K562 (cell line): ENCODE results near the gene FITM2. TPM values are rescaled to one million over a fixed set of nuclear protein-coding genes. Genes with fewer than 3 reads are reported as not detected.

Experiments
- ATAC-seq: fragments of 200-7000 bp; cut with Tn5 transposase; 3 replicates; pipeline ENCODE4 v1.9.1; 2020; ENCODE audit warnings: moderate library complexity
- BruUV-seq: library from RNA; stranded (reverse); fragments of 400-500 nt; replicated peaks from 2 replicates; lab custom pipeline; 2021; lab: Mats Ljungman, UMichigan
- CTCF ChIA-PET: fragments of 300-600 bp; formaldehyde crosslinking; extraction: SDS; loops from one replicate; lab custom pipeline; 2021; ENCODE audit warnings: low intra/inter-chr PET ratio; lab: Yijun Ruan, JAX
- POLR2A ChIA-PET: fragments of 300-600, 350-650 bp; sonication (Branson Sonifier 250); formaldehyde crosslinking; extraction: SDS; loops from one replicate; lab custom pipeline; 2021; ENCODE audit warnings: antibody characterized with exemption, inconsistent platforms; lab: Yijun Ruan, JAX
- DNase-seq, 4 experiments: peaks; one replicate each; pipeline versions ENCODE4 v3.0.0 to v3.0.0-alpha.2; 2011 to 2018; ENCODE audit warnings: low spot score in 3 of 4, mixed read lengths in 3 of 4; ENCODE audit errors: extremely low read depth in 1 of 4
- FAIRE-seq: peaks from 2 replicates; lab custom pipeline; 2011; peaks lifted over from hg19 to GRCh38; lab: Jason Lieb, UNC
- H2AFZ ChIP-seq: 2 replicates; pipeline ENCODE4 v1.6.0; 2011; ENCODE audit warnings: low read depth, low read length, control low read depth, inconsistent platforms
- H3K27ac ChIP-seq: fragments of 200-600 bp; 3 replicates; pipeline ENCODE4 v1.8.0; 2011; ENCODE audit warnings: low read depth, mild to moderate bottlenecking, control low read depth, inconsistent platforms, low read length, moderate library complexity, mixed read lengths; ENCODE audit errors: extremely low read depth
- H3K27me3 ChIP-seq, 2 experiments: fragments of 300-600 bp in 1 of 2; 2 replicates in 1 of 2; 3 replicates in 1 of 2; pipeline versions ENCODE4 v1.6.0 to v1.8.0; 2011; ENCODE audit warnings: inconsistent platforms in 2 of 2, low read length in 2 of 2, mild to moderate bottlenecking in 1 of 2, mixed read lengths in 1 of 2, moderate library complexity in 1 of 2; ENCODE audit not compliant: control insufficient read depth in 2 of 2, insufficient read depth in 2 of 2
- H3K36me3 ChIP-seq: fragments of 300-600 bp; 3 replicates; pipeline ENCODE4 v1.8.0; 2011; ENCODE audit warnings: mild to moderate bottlenecking, low read length, inconsistent platforms; ENCODE audit not compliant: control insufficient read depth, insufficient read depth
- H3K4me1 ChIP-seq, 2 experiments: fragments of 200-600 bp in 1 of 2; replicated peaks in 1 of 2; 2 replicates in 1 of 2; 3 replicates in 1 of 2; pipeline versions ENCODE4 v1.5.1 to v1.8.0; 2011; ENCODE audit warnings: inconsistent platforms in 2 of 2, low read length in 2 of 2, mild to moderate bottlenecking in 1 of 2, mixed read lengths in 1 of 2, moderate library complexity in 1 of 2; ENCODE audit not compliant: control insufficient read depth in 2 of 2, insufficient read depth in 2 of 2
- H3K4me2 ChIP-seq: 2 replicates; pipeline ENCODE4 v1.6.1; 2011; ENCODE audit warnings: low read length, control low read depth, inconsistent platforms, mixed read lengths; ENCODE audit not compliant: insufficient read depth
- H3K4me3 ChIP-seq: fragments of 200-600 bp; sonication (generic), shearing (Covaris generic); 2 replicates; pipeline ENCODE4 v1.5.1; 2016; ENCODE audit warnings: control low read depth, inconsistent platforms
- H3K79me2 ChIP-seq: fragments of 200-600 bp; 3 replicates; pipeline ENCODE4 v1.8.0; 2011; ENCODE audit warnings: low read length, inconsistent platforms; ENCODE audit not compliant: control insufficient read depth, insufficient read depth
- H3K9ac ChIP-seq, 2 experiments: 2 replicates each; pipeline versions ENCODE4 v1.6.0 to v1.6.1; 2011; ENCODE audit warnings: low read depth in 2 of 2, low read length in 2 of 2, control low read depth in 1 of 2, inconsistent platforms in 1 of 2, mild to moderate bottlenecking in 1 of 2, mixed read lengths in 1 of 2; ENCODE audit not compliant: insufficient read depth in 1 of 2
- H3K9me1 ChIP-seq: one replicate; pipeline ENCODE4 v1.6.0; 2011; ENCODE audit warnings: inconsistent platforms, mild to moderate bottlenecking, low read length, moderate library complexity; ENCODE audit not compliant: control insufficient read depth, insufficient read depth
- H3K9me3 ChIP-seq: replicated peaks from 2 replicates; pipeline ENCODE4 v1.5.1; 2011; ENCODE audit warnings: low read depth, low read length, inconsistent platforms; ENCODE audit not compliant: control insufficient read depth, insufficient read depth
- H4K20me1 ChIP-seq: replicated peaks from 2 replicates; pipeline ENCODE4 v1.6.1; 2011; ENCODE audit warnings: low read length, inconsistent platforms, mixed read lengths; ENCODE audit not compliant: control insufficient read depth, insufficient read depth
- CBX5 ChIP-seq: IDR thresholded peaks from 2 replicates; pipeline ENCODE4 v1.6.1; 2014; ENCODE audit warnings: low read depth, borderline replicate concordance
- EGR1 ChIP-seq: fragments of 450-650 bp; conservative IDR thresholded peaks from 2 replicates; pipeline ENCODE4 v1.6.1; 2017; ENCODE audit warnings: mild to moderate bottlenecking
- HOXB6 ChIP-seq: fragments of 250-450 bp; sonication (Bioruptor Pico); IDR thresholded peaks from 2 replicates; pipeline ENCODE4 v1.5.1; 2022; ENCODE audit warnings: mild to moderate bottlenecking, borderline replicate concordance
- SFPQ ChIP-seq: fragments of 200-400 bp; formaldehyde crosslinking; IDR thresholded peaks from 2 replicates; pipeline ENCODE4 v1.6.1; 2017; ENCODE audit warnings: mild to moderate bottlenecking, low read depth, low read length, moderate library complexity
- ZBTB1 ChIP-seq: sonication (generic); formaldehyde crosslinking; IDR thresholded peaks from 2 replicates; pipeline ENCODE4 v1.8.1; 2023; ENCODE audit warnings: missing genetic modification reagents, low read depth, mild to moderate bottlenecking, borderline replicate concordance
- WGBS: fragments of 100-300 bp; shearing (Covaris generic); methylation state at CpG from one replicate; pipeline ENCODE4 v1.1.6; 2016; ENCODE audit warnings: low coverage, mixed read lengths; ENCODE audit not compliant: insufficient coverage; ENCODE audit errors: missing lambda C conversion rate; 5-methylcytosine and 5-hydroxymethylcytosine counted together
- in situ Hi-C: fragments of 300-500 bp; cut with MboI; formaldehyde crosslinking; loops from 4 replicates; pipeline ENCODE4 v1.15.0; 2018; ENCODE audit warnings: inconsistent platforms, mixed read lengths
- intact Hi-C: fragments of 100-400 bp; cut with micrococcal nuclease; formaldehyde crosslinking; loops from 2 replicates; pipeline ENCODE4 v1.14.2; 2022
- polyA plus RNA-seq, 8 experiments: library from polyadenylated mRNA; depleted of rRNA in 4 of 8; stranded (reverse) in 5 of 8; unstranded in 3 of 8; fragments of >200 nt; fragmentation: Nextera tagmentation in 2 of 8; fragmentation: Illumina TruSeq in 1 of 8; extraction: Ambion mirVana in 2 of 8; extraction: Trizol in 1 of 8; gene quantifications; 2 replicates each; pipeline versions ENCODE4 v1.2.1 to v1.2.3, GENCODE V29; 2011 to 2014; ENCODE audit warnings: inconsistent platforms in 1 of 8, missing spikeins in 1 of 8
- total RNA-seq, 7 experiments: library from RNA; depleted of rRNA in 6 of 7; stranded (reverse); fragments of >200 nt in 6 of 7; fragmentation: Illumina TruSeq in 2 of 7; extraction: Trizol in 2 of 7; gene quantifications; 2 replicates each; pipeline versions ENCODE4 v1.2.1 to v1.2.3, GENCODE V29; 2011 to 2021; ENCODE audit warnings: low replicate concordance in 1 of 7
- TF ChIP-seq, protein P1 (sequence below): fragments of 200-600 bp; sonication (generic); IDR thresholded peaks from one replicate; pipeline ENCODE4 v1.6.1; 2012; ENCODE audit warnings: mild to moderate bottlenecking, low read depth, low read length, inconsistent platforms
- TF ChIP-seq, protein P2 (sequence below): fragments of 450-650 bp; IDR thresholded peaks from 2 replicates; pipeline ENCODE4 v1.6.1; 2016; ENCODE audit warnings: missing biosample characterization, missing genetic modification characterization

FITM2 gene
- total and polyA plus RNA-seq, 9 of the 15 experiments (the other 6 are each of a cell fraction or from before 2014, with no cell fraction given), result 0.64 to 2.8 (median 1.8) TPM

- H3K27me3 ChIP-seq, result peaks cover 25 to 42% of the 10 kb centered on the region in 2 experiments; a peak in 4 of 5 replicates
- intact Hi-C loops (no loop called here), in situ Hi-C loops (no loop called here)
- H3K79me2 ChIP-seq, result no peaks in the 10 kb centered on the region
- ChIA-PET CTCF (no interaction called here), POLR2A (no interaction called here)
- FAIRE-seq (no peak), DNase-seq (no peak), ATAC-seq (no peak)
- no peak overlapping the region for H2AFZ ChIP-seq
- H3K4me1 ChIP-seq, result no peaks in the 10 kb centered on the region
- no peak overlapping the region for H3K27ac ChIP-seq
- BruUV-seq, result no TSS peak
- no peaks in the 10 kb centered on the region for H3K36me3 ChIP-seq
- no peaks in the 10 kb centered on the region for H3K9me1 ChIP-seq
- no peak overlapping the region for H3K4me3 ChIP-seq
- no peak overlapping the region for H3K4me2 ChIP-seq
- no peaks in the 10 kb centered on the region for H3K9me3 ChIP-seq
- H4K20me1 ChIP-seq, result peaks cover 5% of the 10 kb centered on the region; the same call in 1 of the 2 replicates
- no peak overlapping the region for H3K9ac ChIP-seq
- WGBS, result 3% methylated on average over 11 of the region's 11 CpGs
- TF ChIP-seq ZBTB1 (no peak), CBX5 (no peak), HOXB6 (CRISPR knock-in tag) (no peak), SFPQ (no peak), EGR1 (no peak)
- TF ChIP-seq, protein P1, sequence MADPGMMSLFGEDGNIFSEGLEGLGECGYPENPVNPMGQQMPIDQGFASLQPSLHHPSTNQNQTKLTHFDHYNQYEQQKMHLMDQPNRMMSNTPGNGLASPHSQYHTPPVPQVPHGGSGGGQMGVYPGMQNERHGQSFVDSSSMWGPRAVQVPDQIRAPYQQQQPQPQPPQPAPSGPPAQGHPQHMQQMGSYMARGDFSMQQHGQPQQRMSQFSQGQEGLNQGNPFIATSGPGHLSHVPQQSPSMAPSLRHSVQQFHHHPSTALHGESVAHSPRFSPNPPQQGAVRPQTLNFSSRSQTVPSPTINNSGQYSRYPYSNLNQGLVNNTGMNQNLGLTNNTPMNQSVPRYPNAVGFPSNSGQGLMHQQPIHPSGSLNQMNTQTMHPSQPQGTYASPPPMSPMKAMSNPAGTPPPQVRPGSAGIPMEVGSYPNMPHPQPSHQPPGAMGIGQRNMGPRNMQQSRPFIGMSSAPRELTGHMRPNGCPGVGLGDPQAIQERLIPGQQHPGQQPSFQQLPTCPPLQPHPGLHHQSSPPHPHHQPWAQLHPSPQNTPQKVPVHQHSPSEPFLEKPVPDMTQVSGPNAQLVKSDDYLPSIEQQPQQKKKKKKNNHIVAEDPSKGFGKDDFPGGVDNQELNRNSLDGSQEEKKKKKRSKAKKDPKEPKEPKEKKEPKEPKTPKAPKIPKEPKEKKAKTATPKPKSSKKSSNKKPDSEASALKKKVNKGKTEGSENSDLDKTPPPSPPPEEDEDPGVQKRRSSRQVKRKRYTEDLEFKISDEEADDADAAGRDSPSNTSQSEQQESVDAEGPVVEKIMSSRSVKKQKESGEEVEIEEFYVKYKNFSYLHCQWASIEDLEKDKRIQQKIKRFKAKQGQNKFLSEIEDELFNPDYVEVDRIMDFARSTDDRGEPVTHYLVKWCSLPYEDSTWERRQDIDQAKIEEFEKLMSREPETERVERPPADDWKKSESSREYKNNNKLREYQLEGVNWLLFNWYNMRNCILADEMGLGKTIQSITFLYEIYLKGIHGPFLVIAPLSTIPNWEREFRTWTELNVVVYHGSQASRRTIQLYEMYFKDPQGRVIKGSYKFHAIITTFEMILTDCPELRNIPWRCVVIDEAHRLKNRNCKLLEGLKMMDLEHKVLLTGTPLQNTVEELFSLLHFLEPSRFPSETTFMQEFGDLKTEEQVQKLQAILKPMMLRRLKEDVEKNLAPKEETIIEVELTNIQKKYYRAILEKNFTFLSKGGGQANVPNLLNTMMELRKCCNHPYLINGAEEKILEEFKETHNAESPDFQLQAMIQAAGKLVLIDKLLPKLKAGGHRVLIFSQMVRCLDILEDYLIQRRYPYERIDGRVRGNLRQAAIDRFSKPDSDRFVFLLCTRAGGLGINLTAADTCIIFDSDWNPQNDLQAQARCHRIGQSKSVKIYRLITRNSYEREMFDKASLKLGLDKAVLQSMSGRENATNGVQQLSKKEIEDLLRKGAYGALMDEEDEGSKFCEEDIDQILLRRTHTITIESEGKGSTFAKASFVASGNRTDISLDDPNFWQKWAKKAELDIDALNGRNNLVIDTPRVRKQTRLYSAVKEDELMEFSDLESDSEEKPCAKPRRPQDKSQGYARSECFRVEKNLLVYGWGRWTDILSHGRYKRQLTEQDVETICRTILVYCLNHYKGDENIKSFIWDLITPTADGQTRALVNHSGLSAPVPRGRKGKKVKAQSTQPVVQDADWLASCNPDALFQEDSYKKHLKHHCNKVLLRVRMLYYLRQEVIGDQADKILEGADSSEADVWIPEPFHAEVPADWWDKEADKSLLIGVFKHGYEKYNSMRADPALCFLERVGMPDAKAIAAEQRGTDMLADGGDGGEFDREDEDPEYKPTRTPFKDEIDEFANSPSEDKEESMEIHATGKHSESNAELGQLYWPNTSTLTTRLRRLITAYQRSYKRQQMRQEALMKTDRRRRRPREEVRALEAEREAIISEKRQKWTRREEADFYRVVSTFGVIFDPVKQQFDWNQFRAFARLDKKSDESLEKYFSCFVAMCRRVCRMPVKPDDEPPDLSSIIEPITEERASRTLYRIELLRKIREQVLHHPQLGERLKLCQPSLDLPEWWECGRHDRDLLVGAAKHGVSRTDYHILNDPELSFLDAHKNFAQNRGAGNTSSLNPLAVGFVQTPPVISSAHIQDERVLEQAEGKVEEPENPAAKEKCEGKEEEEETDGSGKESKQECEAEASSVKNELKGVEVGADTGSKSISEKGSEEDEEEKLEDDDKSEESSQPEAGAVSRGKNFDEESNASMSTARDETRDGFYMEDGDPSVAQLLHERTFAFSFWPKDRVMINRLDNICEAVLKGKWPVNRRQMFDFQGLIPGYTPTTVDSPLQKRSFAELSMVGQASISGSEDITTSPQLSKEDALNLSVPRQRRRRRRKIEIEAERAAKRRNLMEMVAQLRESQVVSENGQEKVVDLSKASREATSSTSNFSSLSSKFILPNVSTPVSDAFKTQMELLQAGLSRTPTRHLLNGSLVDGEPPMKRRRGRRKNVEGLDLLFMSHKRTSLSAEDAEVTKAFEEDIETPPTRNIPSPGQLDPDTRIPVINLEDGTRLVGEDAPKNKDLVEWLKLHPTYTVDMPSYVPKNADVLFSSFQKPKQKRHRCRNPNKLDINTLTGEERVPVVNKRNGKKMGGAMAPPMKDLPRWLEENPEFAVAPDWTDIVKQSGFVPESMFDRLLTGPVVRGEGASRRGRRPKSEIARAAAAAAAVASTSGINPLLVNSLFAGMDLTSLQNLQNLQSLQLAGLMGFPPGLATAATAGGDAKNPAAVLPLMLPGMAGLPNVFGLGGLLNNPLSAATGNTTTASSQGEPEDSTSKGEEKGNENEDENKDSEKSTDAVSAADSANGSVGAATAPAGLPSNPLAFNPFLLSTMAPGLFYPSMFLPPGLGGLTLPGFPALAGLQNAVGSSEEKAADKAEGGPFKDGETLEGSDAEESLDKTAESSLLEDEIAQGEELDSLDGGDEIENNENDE, result no peak
- TF ChIP-seq, protein P2, sequence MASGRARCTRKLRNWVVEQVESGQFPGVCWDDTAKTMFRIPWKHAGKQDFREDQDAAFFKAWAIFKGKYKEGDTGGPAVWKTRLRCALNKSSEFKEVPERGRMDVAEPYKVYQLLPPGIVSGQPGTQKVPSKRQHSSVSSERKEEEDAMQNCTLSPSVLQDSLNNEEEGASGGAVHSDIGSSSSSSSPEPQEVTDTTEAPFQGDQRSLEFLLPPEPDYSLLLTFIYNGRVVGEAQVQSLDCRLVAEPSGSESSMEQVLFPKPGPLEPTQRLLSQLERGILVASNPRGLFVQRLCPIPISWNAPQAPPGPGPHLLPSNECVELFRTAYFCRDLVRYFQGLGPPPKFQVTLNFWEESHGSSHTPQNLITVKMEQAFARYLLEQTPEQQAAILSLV (tag), result no peak
These were observed 31.8 kb downstream of the FITM2 start for GRCh38 chr20:44279228-44279627.
